Stimulated activated CD8-positive, alpha-beta memory T cell treated with anti-CD3 and anti-CD28 coated beads, Interleukin-12 subunit alpha, Interleukin-12 subunit beta, amount 100 ng/mL, for 24 hours (primary cell): ENCODE results near the gene S100PBP.

Source experiments
- DNase-seq: peaks from one replicate; pipeline ENCODE4 v3.0.0-alpha.2; 2020; ENCODE audit errors: extremely low read depth

The S100PBP gene

GRCh38 chr1:32886828-32887414, 69.5 kb downstream of the S100PBP start:
- no peak for DNase-seq

GRCh38 chr1:32887623-32888022, 70.2 kb downstream of the S100PBP start:
- no peak for DNase-seq

- DNase-seq = no peak
These were observed 70.7 kb downstream of the S100PBP start for GRCh38 chr1:32888134-32888533.

- no peak for DNase-seq
These were observed 71.4 kb downstream of the S100PBP start for GRCh38 chr1:32888677-32889420.

- no peak for DNase-seq
These were observed 72.4 kb downstream of the S100PBP start for GRCh38 chr1:32889731-32890278.

- DNase-seq = no peak
These were observed 73.2 kb downstream of the S100PBP start for GRCh38 chr1:32890516-32891240.

- DNase-seq = no peak
These were observed 73.8 kb downstream of the S100PBP start for GRCh38 chr1:32891241-32891570.

GRCh38 chr1:32891630-32892029, 74.2 kb downstream of the S100PBP start:
- DNase-seq = no peak

- no peak for DNase-seq
These were observed 75.1 kb downstream of the S100PBP start for GRCh38 chr1:32892368-32893197.

GRCh38 chr1:32893198-32894018, 76.0 kb downstream of the S100PBP start:
- no peak for DNase-seq

GRCh38 chr1:32894019-32894600, 76.7 kb downstream of the S100PBP start:
- no peak for DNase-seq

GRCh38 chr1:32894681-32895080, 77.2 kb downstream of the S100PBP start:
- no peak for DNase-seq

GRCh38 chr1:32895325-32896215, 78.1 kb downstream of the S100PBP start:
- no peak for DNase-seq

GRCh38 chr1:32896451-32896850, 79.0 kb downstream of the S100PBP start:
- DNase-seq = no peak

- DNase-seq = no peak
These were observed 79.9 kb downstream of the S100PBP start for GRCh38 chr1:32897082-32898049.

GRCh38 chr1:32898056-32898455, 80.6 kb downstream of the S100PBP start:
- DNase-seq = no peak

GRCh38 chr1:32898958-32899357, 81.5 kb downstream of the S100PBP start:
- no peak for DNase-seq

- no peak for DNase-seq
These were observed 82.3 kb downstream of the S100PBP start for GRCh38 chr1:32899586-32900296.
